ENCODE results near the gene LRTM2.

Gene LRTM2

DNA sequence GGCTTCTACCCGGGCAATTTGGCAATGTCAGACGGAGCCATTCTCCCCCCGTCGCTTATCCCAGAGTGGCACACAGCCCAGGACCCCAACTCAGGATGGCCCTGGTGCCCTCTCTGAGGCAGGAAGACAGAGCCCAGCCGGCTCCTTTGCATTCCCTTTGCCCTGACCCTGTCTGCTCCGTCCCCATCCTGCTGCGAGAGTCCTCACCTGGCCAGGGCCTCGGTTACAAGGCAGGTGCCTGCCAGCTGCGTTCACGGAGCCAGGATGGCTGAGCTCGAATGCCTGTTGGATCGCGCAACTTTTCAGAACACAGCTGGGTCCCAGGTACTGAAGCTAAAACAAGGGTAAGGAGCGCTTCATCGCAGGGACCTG, 18.6 kb downstream of the LRTM2 start:
- no peak for TF ChIP-seq ZFX (IDR thresholded peaks at IDR 0.05; ENCODE audit: borderline replicate concordance)
- TF ChIP-seq, protein P1, sequence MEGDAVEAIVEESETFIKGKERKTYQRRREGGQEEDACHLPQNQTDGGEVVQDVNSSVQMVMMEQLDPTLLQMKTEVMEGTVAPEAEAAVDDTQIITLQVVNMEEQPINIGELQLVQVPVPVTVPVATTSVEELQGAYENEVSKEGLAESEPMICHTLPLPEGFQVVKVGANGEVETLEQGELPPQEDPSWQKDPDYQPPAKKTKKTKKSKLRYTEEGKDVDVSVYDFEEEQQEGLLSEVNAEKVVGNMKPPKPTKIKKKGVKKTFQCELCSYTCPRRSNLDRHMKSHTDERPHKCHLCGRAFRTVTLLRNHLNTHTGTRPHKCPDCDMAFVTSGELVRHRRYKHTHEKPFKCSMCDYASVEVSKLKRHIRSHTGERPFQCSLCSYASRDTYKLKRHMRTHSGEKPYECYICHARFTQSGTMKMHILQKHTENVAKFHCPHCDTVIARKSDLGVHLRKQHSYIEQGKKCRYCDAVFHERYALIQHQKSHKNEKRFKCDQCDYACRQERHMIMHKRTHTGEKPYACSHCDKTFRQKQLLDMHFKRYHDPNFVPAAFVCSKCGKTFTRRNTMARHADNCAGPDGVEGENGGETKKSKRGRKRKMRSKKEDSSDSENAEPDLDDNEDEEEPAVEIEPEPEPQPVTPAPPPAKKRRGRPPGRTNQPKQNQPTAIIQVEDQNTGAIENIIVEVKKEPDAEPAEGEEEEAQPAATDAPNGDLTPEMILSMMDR (IDR thresholded peaks at IDR 0.05): no peak

DNA sequence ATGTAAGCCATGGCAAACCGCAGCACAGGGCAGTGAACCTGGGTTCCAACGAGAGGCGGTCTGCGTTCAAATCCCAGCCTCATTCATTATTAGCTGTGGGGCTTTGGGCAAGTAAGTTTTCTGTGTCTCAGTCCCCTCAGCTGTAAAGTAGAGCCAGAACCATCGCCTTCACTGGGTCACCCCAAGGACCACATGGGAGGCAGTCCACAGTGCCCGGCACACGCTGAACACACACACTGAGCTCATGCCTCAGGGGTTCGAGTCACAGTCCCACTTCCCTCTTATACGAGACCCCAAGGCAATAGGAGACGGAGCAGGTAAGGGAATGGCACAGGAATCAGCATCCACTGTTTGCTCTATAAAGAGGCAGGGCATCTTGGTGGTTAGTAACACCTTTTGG, 19.1 kb downstream of the LRTM2 start:
- TF ChIP-seq, protein P1 (IDR thresholded peaks at IDR 0.05): no peak
- TF ChIP-seq ZFX (IDR thresholded peaks at IDR 0.05; ENCODE audit: borderline replicate concordance): no peak
- H3K27ac ChIP-seq: no peak overlapping the region

More for the DNA sequence above, 18.6 kb downstream of the LRTM2 start:
- no peak overlapping the region for H3K27ac ChIP-seq

DNA sequence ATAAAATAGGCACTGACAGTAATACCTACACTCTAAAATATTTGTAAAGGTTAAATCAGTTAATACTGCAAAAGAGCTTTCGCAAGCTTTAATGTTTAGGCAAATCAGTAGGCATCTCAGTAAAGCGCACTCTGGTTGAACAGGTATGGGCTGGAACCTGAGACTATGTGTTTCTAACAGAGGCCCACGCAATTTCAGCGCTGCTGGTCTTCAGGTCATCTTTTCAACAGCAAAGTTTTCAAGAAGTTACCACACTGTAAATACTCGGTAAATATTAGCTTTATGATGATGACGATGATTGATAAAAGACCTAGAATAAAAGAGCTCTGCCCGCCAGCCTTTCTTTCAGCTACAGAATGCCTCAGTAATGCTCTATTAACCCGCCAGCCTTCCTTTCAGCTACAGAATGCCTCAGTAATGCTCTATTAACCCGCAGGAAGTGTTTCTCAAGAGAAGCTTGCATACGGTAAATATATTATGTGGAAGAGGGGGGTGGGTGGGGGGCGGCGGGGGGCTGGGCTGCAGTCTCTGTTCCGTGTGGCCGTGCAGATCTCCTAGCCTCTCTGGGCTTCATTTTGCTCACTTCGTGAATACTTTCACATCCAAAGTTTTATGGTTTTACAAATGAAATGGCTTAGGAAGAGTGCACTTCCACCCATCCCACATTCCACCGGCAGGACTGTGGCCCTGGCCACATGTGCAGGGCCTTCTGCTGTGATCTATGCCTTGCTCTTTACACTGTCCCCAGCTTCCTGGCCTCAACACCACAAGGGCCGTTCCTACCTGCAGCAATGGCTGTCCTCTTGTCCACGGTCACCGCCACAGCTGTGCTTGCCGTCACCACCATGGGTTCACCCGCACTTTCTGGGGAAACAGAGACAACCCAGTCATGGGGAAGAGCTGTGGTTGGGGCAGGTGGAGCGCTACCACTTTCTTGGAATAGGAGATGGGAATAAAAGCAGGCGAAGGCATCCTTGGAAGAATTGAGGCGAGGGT, 19.9 kb downstream of the LRTM2 start:
- H3K27ac ChIP-seq: no peak overlapping the region
- TF ChIP-seq, protein P1 (IDR thresholded peaks at IDR 0.05): no peak
- no peak for TF ChIP-seq ZFX (IDR thresholded peaks at IDR 0.05; ENCODE audit: borderline replicate concordance)

DNA sequence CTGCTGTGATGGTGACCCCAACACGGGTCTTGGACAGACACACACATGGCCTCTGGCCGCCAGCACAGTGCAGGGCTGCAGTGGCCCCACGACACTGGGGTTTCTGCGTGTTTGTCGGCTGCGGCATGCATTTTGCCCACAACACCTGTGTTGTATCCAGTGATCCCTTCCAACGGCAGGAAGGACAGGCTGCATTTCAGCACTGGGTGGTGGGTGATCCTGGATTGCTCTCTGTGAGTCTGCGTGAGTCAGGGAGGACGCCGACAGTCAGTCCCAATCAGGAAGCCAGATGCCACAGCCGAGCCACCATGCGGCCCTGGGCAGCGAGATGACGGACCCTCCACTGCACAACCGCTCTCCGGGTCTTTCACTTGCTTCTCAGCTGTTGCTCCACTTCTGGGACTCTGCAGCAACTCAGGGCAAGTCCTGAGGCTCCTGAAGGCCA, 20.6 kb downstream of the LRTM2 start:
- no peak overlapping the region for H3K27ac ChIP-seq
- no peak for TF ChIP-seq ZFX (IDR thresholded peaks at IDR 0.05; ENCODE audit: borderline replicate concordance)
- TF ChIP-seq, protein P1 (IDR thresholded peaks at IDR 0.05): no peak

DNA sequence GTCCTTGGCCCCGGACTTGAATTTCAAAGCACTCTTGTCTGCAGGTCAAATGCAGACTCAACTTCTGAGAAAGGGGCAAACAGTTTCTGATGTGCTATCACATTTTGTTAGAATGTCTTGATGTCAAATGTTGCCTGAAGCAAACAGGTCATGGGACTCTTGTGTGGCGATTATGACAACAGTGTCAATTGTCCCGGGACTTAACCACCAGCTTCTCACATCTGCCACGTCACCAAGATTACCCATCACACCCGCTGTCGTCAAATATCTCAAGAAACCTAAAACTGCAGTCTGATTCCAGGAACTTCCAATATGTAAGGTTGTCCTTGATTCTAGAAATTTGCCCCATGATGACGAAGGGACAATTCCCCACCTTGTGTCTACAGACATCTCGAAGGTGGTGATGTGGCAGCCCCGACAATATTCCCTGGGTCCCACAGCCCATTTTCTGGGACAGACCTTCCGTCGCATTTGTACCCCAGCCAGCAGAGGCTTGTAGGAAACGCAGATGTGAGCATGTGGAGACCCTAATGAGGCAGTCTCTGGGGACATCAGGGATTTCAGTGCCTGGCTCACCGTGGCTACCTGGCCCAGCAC, 21.3 kb downstream of the LRTM2 start:
- TF ChIP-seq, protein P1 (IDR thresholded peaks at IDR 0.05): no peak
- no peak overlapping the region for H3K27ac ChIP-seq

DNA sequence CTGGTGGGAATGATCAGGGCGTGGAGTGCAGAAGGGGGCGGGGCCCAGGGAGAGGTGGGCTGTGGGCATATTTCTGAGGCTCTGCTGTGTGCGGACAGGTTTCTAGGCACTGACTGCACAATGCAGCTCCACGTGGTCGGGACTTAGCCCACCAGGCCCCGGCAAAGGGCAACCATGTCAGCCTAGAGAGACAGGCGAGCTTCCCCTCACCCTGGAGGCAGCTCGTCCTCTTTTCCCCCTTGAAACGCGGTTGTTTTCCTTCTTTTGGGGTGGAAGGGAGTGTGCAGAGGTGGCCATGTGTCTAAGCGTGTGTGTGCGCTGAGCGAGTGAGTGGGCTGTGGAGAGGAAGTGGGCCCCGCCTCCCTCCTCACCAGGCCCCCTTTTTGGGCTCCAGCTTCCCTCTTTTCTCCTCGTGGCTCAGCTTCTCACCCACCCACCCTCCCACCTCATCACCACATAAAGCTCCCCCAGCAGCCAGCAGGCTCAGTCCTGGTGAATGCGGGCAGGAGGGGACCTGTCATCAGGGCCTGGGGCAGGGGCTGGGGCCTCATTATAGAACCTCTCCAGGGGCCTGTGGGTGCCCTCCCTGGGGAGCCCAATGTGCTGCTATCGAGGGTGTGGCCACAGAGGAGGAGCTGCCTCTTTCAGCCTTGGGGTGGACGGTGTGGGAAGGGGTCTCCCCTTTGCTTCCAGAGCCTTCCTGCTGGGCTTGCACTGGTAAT, 22.0 kb downstream of the LRTM2 start:
- H3K27ac ChIP-seq: no peak overlapping the region
- TF ChIP-seq, protein P1 (IDR thresholded peaks at IDR 0.05): no peak
- no peak for TF ChIP-seq ZFX (IDR thresholded peaks at IDR 0.05; ENCODE audit: borderline replicate concordance)
